PC-3 (cell line): ENCODE data around the gene HSPB7. TPM values are rescaled to one million over a fixed set of nuclear protein-coding genes. Genes with fewer than 3 reads are reported as not detected.

ENCODE experiments used
- ATAC-seq: fragments of 200-7000 bp; cut with Tn5 transposase; 2 replicates; pipeline ENCODE4 v1.9.1; 2020; ENCODE audit warnings: mild to moderate bottlenecking, moderate library complexity
- BruUV-seq: library from RNA; stranded (reverse); fragments of 400-500 nt; replicated peaks from 2 replicates; lab custom pipeline; 2021; lab: Mats Ljungman, UMichigan
- CTCF ChIA-PET: fragments of 300-600 bp; sonication (Branson Sonifier 250); formaldehyde crosslinking; loops from one replicate; lab custom pipeline; 2022; ENCODE audit warnings: antibody characterized with exemption; lab: Charles Lee
- POLR2A ChIA-PET: fragments of 300-600 bp; sonication (Branson Sonifier 250); formaldehyde crosslinking; loops from one replicate; lab custom pipeline; 2022; ENCODE audit warnings: antibody characterized with exemption; ENCODE audit not compliant: unreplicated experiment; lab: Charles Lee
- DNase-seq: peaks from one replicate; pipeline ENCODE4 v3.0.0-alpha.2; 2015
- H2AFZ ChIP-seq: fragments of 300-600 bp; sonication (generic); 2 replicates; pipeline ENCODE4 v1.6.0; 2016; ENCODE audit warnings: antibody characterized with exemption, low read length
- H3F3A ChIP-seq: fragments of 300-600 bp; sonication (generic); one replicate; pipeline ENCODE4 v1.6.0; 2017; ENCODE audit warnings: antibody characterized with exemption, low read length, control low read depth, mild to moderate bottlenecking; ENCODE audit not compliant: unreplicated experiment
- H3K27ac ChIP-seq: fragments of 300-600 bp; sonication (generic); 2 replicates; pipeline ENCODE4 v1.5.1; 2016; ENCODE audit warnings: mild to moderate bottlenecking, low read length
- H3K27me3 ChIP-seq: fragments of 300-600 bp; sonication (generic); 2 replicates; pipeline ENCODE4 v1.6.1; 2016; ENCODE audit warnings: low read length, mixed read lengths
- H3K36me3 ChIP-seq: fragments of 300-600 bp; sonication (generic); 2 replicates; pipeline ENCODE4 v1.6.1; 2016; ENCODE audit warnings: low read depth, mixed run types, low read length, mixed read lengths
- H3K4me1 ChIP-seq: fragments of 300-600 bp; sonication (generic); 2 replicates; pipeline ENCODE4 v1.5.1; 2016; ENCODE audit warnings: low read length; ENCODE audit not compliant: insufficient read depth
- H3K4me2 ChIP-seq: fragments of 300-600 bp; sonication (generic); 2 replicates; pipeline ENCODE4 v1.6.0; 2016; ENCODE audit warnings: low read length
- H3K4me3 ChIP-seq: fragments of 300-600 bp; sonication (generic); 2 replicates; pipeline ENCODE4 v1.5.1; 2016; ENCODE audit warnings: mild to moderate bottlenecking, low read length, mixed read lengths
- H3K79me2 ChIP-seq: fragments of 300-600 bp; sonication (generic); 2 replicates; pipeline ENCODE4 v1.6.1; 2017; ENCODE audit warnings: low read length, mixed read lengths
- H3K9ac ChIP-seq: fragments of 300-600 bp; sonication (generic); 2 replicates; pipeline ENCODE4 v1.6.0; 2016; ENCODE audit warnings: mild to moderate bottlenecking, low read length
- H3K9me2 ChIP-seq: fragments of 300-600 bp; sonication (generic); replicated peaks from 2 replicates; pipeline ENCODE4 v1.6.1; 2016; ENCODE audit warnings: mixed run types, low read length, mixed read lengths
- H3K9me3 ChIP-seq: fragments of 300-600 bp; sonication (generic); 2 replicates; pipeline ENCODE4 v1.6.1; 2016; ENCODE audit warnings: low read length, mixed read lengths
- H4K20me1 ChIP-seq: fragments of 300-600 bp; sonication (generic); 2 replicates; pipeline ENCODE4 v1.6.1; 2016; ENCODE audit warnings: low read length, mixed read lengths
- EZH2 ChIP-seq: fragments of 300-600 bp; sonication (generic); IDR thresholded peaks from one replicate; pipeline ENCODE4 v1.6.1; 2017; ENCODE audit warnings: antibody characterized with exemption, mild to moderate bottlenecking, low read length; ENCODE audit not compliant: unreplicated experiment
- EZH2phosphoT487 ChIP-seq: fragments of 300-600 bp; sonication (generic); IDR thresholded peaks from 2 replicates; pipeline ENCODE4 v1.6.1; 2018; ENCODE audit warnings: mild to moderate bottlenecking, antibody characterized with exemption, low read length, borderline replicate concordance
- intact Hi-C: fragments of 100-400 bp; cut with micrococcal nuclease; formaldehyde crosslinking; loops from 2 replicates; pipeline ENCODE4 v1.9.0; 2023
- total RNA-seq: library from RNA; depleted of rRNA; stranded (reverse); fragments of >200 nt; gene quantifications from 2 replicates; pipeline ENCODE4 v1.2.3, GENCODE V29; 2014
- TF ChIP-seq, protein P1 (sequence below): fragments of 300-600 bp; sonication (generic); conservative IDR thresholded peaks from 2 replicates; pipeline ENCODE4 v1.5.1; 2017; ENCODE audit warnings: antibody characterized with exemption, low read depth, mild to moderate bottlenecking, low read length

HSPB7 gene
- total RNA-seq, 1 experiment from 2014 or later: not detected

GRCh38 chr1:16055613-16056520 is 38.0 kb upstream of the HSPB7 start:
- POLR2A ChIA-PET: interaction anchor here (0.6 to 0.7 kb wide), 2 partner anchors 132 to 481 kb away, joined by 3 read pairs; no protein-coding TSS in a partner anchor
- ATAC-seq (peak; percentile 94), DNase-seq (peak; percentile 95)
- no peaks in the 10 kb centered on the region for H3K9me2 ChIP-seq
- no peak overlapping the region for H3K9ac ChIP-seq
- H3K27ac ChIP-seq: no peak overlapping the region
- H4K20me1 ChIP-seq: no peaks in the 10 kb centered on the region
- H3K36me3 ChIP-seq: no peaks in the 10 kb centered on the region
- TF ChIP-seq EZH2phosphoT487: no peak
- TF ChIP-seq, protein P1, sequence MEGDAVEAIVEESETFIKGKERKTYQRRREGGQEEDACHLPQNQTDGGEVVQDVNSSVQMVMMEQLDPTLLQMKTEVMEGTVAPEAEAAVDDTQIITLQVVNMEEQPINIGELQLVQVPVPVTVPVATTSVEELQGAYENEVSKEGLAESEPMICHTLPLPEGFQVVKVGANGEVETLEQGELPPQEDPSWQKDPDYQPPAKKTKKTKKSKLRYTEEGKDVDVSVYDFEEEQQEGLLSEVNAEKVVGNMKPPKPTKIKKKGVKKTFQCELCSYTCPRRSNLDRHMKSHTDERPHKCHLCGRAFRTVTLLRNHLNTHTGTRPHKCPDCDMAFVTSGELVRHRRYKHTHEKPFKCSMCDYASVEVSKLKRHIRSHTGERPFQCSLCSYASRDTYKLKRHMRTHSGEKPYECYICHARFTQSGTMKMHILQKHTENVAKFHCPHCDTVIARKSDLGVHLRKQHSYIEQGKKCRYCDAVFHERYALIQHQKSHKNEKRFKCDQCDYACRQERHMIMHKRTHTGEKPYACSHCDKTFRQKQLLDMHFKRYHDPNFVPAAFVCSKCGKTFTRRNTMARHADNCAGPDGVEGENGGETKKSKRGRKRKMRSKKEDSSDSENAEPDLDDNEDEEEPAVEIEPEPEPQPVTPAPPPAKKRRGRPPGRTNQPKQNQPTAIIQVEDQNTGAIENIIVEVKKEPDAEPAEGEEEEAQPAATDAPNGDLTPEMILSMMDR: peak; percentile 85
- no peak for TF ChIP-seq EZH2
- peaks cover 5% of the 10 kb centered on the region for H3K4me1 ChIP-seq
- 0 out of 2 replicates have a peak overlapping the region, but pooled peaks have one; percentile 27 for H2AFZ ChIP-seq
- CTCF ChIA-PET: interaction anchor here (0.6 kb wide), 1 partner anchor 240 kb away, joined by 3 read pairs; no protein-coding TSS in a partner anchor
- no peaks in the 10 kb centered on the region for H3K27me3 ChIP-seq
- no TSS peak for BruUV-seq
- no peaks in the 10 kb centered on the region for H3K79me2 ChIP-seq
- H3K4me3 ChIP-seq: no peak overlapping the region
- intact Hi-C loops: loop anchor here (1.0 kb wide), 1 partner anchor 47 kb away; no protein-coding TSS in a partner anchor
- no peak overlapping the region for H3K4me2 ChIP-seq
- no peaks in the 10 kb centered on the region for H3K9me3 ChIP-seq
- H3F3A ChIP-seq: no peaks in the 10 kb centered on the region

- H3K79me2 ChIP-seq: no peaks in the 10 kb centered on the region
- no peaks in the 10 kb centered on the region for H4K20me1 ChIP-seq
- no peaks in the 10 kb centered on the region for H3K9me3 ChIP-seq
- no peaks in the 10 kb centered on the region for H3K27me3 ChIP-seq
- no peak overlapping the region for H3K4me2 ChIP-seq
- ChIA-PET POLR2A (interaction anchor here (0.6 to 0.7 kb wide), 2 partner anchors 133 to 480 kb away, joined by 3 read pairs; no protein-coding TSS in a partner anchor), CTCF (interaction anchor here (0.6 kb wide), 1 partner anchor 239 kb away, joined by 3 read pairs; no protein-coding TSS in a partner anchor)
- peaks cover 5% of the 10 kb centered on the region for H3K4me1 ChIP-seq
- DNase-seq (no peak), ATAC-seq (no peak)
- no peak overlapping the region for H2AFZ ChIP-seq
- no peaks in the 10 kb centered on the region for H3K36me3 ChIP-seq
- no peak overlapping the region for H3K4me3 ChIP-seq
- H3K9ac ChIP-seq: no peak overlapping the region
- no peaks in the 10 kb centered on the region for H3K9me2 ChIP-seq
- no peak overlapping the region for H3K27ac ChIP-seq
- TF ChIP-seq EZH2phosphoT487 (no peak), EZH2 (no peak)
- TF ChIP-seq, protein P1: no peak
- no TSS peak for BruUV-seq
- H3F3A ChIP-seq: no peaks in the 10 kb centered on the region
- intact Hi-C loops: no loop called here
Measured at GRCh38 chr1:16054598-16055540, 37.0 kb upstream of the HSPB7 start.
